MM.1S (cell line): Measurements from ENCODE around the gene PNPLA2.

Source experiments
- CTCF ChIP-seq: fragments of 300-600 bp; sonication (generic); IDR thresholded peaks from 2 replicates; pipeline ENCODE4 v1.5.1; 2016; ENCODE audit warnings: antibody characterized with exemption, low read length, mixed read lengths
- EZH2 ChIP-seq: fragments of 300-600 bp; sonication (generic); optimal IDR thresholded peaks from 2 replicates; pipeline ENCODE3; 2017; ENCODE audit warnings: low read depth, mild to moderate bottlenecking, antibody characterized with exemption, low read length, mixed read lengths

GRCh38 chr11:819943-820649 lies 1.4 kb downstream of the PNPLA2 start:
- TF ChIP-seq CTCF (no peak), EZH2 (no peak)
